Activated naive CD8-positive, alpha-beta T cell treated with anti-CD3 and anti-CD28 coated beads, Interleukin-2, amount 10 ng/mL, durations not matched to agents 7 days and 5 days (primary cell): ENCODE data around the gene KSR2. TPM values are rescaled to one million over a fixed set of nuclear protein-coding genes. Genes with fewer than 3 reads are reported as not detected.

Experiments
- ATAC-seq: fragments of 150-1000 bp; cut with Tn5 transposase; one replicate; pipeline ENCODE4 v1.10.0; 2021; ENCODE audit warnings: low read depth, moderate library complexity
- POLR2A ChIA-PET: fragments of 350-600 bp; sonication (Branson Sonifier 250); formaldehyde crosslinking; loops from one replicate; lab custom pipeline; 2021; ENCODE audit warnings: antibody characterized with exemption; lab: Charles Lee
- DNase-seq: peaks from one replicate; pipeline ENCODE4 v3.0.0; 2021
- H3K27ac Mint-ChIP-seq: one replicate; pipeline ENCODE4 v1.8.0; 2022; ENCODE audit warnings: mild to moderate bottlenecking, mixed read lengths
- H3K27me3 Mint-ChIP-seq: one replicate; pipeline ENCODE4 v1.8.0; 2022; ENCODE audit warnings: mild to moderate bottlenecking, moderate library complexity, mixed read lengths
- H3K36me3 Mint-ChIP-seq: one replicate; pipeline ENCODE4 v1.8.0; 2021; ENCODE audit warnings: mild to moderate bottlenecking, mixed read lengths
- H3K4me1 Mint-ChIP-seq: one replicate; pipeline ENCODE4 v1.8.0; 2021; ENCODE audit warnings: mixed read lengths
- H3K4me3 Mint-ChIP-seq: one replicate; pipeline ENCODE4 v1.8.0; 2022; ENCODE audit warnings: mild to moderate bottlenecking, moderate library complexity, mixed read lengths
- H3K9me3 Mint-ChIP-seq: one replicate; pipeline ENCODE4 v1.8.0; 2021; ENCODE audit warnings: mixed read lengths
- total RNA-seq, 2 experiments: library from RNA; stranded (reverse); gene quantifications; one replicate each; pipeline ENCODE4 v1.2.3, GENCODE V29; 2021

The KSR2 gene
- total RNA-seq, 2 experiments from 2014 or later, result not detected

DNA sequence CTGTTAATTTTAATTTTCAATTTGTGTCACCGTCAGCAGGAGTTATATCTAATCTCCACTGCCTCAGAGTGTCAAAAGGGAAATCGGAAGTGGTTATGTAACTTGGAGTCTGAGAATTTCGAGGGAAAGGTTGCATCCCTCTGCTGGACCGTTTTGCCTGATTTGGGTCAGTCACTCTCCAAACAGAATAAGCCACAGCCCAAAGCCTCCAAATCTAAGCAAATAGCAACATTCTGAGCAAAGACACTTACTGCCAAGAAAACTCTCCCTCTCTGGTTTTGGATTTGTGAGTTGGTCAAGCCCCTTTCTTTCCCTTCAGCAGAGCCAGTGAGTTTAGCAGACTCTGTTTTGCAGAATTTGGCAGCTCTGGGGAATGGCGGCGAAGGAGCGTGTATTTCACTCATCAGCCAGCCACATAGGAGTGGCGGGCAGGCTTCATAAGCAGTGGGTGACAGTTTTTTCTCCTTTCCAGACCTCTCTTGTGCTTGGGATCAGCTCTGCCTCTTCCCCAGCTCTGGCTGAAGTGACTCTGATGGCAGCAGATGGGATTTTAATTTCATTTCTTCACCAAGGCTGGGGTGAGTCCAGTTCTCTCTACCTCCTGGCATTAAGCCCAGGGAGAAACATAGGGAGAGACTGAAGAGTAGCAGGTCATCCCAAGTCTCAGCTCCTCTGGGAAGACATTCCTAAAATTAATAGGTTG lies 388.6 kb downstream of the KSR2 start:
- no peaks in the 10 kb centered on the region for H3K36me3 Mint-ChIP-seq
- H3K27me3 Mint-ChIP-seq, result no peaks in the 10 kb centered on the region
- ATAC-seq (no peak), DNase-seq (no peak)
- no peak overlapping the region for H3K27ac Mint-ChIP-seq
- no peaks in the 10 kb centered on the region for H3K4me1 Mint-ChIP-seq
- H3K4me3 Mint-ChIP-seq, result no peak overlapping the region
- H3K9me3 Mint-ChIP-seq, result no peaks in the 10 kb centered on the region
- POLR2A ChIA-PET, result no interaction called here

DNA sequence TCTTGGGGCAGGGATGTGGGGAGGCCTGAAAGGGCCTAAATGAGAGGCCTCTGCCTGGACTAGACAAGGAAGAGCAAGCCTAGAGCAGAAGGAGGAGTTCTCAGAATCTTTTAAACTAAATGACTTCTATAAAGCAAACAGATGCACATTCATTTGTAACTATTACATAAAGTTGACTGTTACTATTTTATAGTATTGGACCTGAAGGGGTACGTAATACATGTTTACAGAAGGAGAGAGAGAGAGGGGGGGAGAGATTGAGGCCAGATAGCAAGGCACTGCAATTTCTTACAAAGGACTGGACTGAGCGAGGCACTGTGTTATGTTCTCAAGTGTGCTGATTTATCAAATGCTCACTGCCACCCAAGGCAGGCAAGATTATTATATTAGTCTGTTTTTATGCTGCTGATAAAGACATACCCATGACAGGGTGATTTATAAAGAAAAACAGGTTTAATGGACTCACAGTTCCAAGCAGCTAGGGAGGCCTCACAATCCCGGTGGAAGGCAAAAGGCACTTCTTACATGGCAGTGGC lies 391.6 kb downstream of the KSR2 start:
- DNase-seq (no peak), ATAC-seq (no peak)
- Mint-ChIP-seq H3K4me3 (no peak overlapping the region), H3K9me3 (no peaks in the 10 kb centered on the region), H3K4me1 (no peaks in the 10 kb centered on the region), H3K27ac (no peak overlapping the region), H3K36me3 (no peaks in the 10 kb centered on the region), H3K27me3 (no peaks in the 10 kb centered on the region)
- POLR2A ChIA-PET, result no interaction called here

DNA sequence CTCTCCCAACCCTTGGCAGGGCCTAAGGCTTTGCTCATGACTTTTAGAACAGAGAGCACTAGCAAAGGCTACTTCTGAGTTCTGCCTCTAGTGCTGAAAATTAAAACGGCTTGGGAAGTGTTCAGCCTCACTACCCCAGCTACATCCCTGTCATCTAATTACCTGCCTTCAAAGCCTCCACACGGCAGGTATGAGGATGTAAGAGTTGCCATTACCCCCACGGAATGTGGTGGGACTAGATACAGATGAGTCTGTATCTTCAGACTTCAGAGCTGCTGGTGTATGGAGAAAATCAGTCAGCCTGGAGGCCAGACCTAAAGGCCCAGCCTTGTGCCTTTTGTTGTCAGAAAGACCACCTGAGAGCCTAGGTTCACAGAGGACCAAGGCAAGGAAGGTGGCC lies 392.7 kb downstream of the KSR2 start:
- no peak for ATAC-seq
- POLR2A ChIA-PET, result no interaction called here
- no peaks in the 10 kb centered on the region for H3K9me3 Mint-ChIP-seq

DNA sequence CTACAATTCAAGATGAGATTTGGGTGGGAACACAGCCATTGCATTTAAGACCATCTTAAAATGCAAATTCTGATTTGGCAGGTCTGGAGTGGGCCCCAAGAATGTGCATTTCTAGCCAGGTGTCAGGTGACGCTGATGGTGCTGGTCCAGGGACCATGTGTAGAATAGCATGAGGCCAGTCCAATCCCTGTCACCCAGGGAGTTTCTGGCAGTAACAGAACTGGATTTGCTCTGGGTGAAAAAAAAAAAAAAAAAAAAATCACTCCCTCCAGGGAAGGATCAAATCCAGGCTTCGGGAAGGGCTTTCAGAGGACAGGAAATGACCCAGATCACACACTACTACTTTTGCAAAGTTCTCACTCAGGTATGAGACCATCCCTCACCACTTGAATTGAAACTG lies 394.1 kb downstream of the KSR2 start:
- Mint-ChIP-seq H3K4me3 (no peak overlapping the region), H3K27me3 (no peaks in the 10 kb centered on the region), H3K27ac (no peak overlapping the region), H3K4me1 (no peaks in the 10 kb centered on the region), H3K9me3 (no peaks in the 10 kb centered on the region), H3K36me3 (no peaks in the 10 kb centered on the region)
- POLR2A ChIA-PET, result no interaction called here
- ATAC-seq, result no peak
- no peak for DNase-seq

More for the DNA sequence above, 392.7 kb downstream of the KSR2 start:
- Mint-ChIP-seq H3K36me3 (no peaks in the 10 kb centered on the region), H3K27me3 (no peaks in the 10 kb centered on the region), H3K27ac (no peak overlapping the region), H3K4me3 (no peak overlapping the region), H3K4me1 (no peaks in the 10 kb centered on the region)
- no peak for DNase-seq

DNA sequence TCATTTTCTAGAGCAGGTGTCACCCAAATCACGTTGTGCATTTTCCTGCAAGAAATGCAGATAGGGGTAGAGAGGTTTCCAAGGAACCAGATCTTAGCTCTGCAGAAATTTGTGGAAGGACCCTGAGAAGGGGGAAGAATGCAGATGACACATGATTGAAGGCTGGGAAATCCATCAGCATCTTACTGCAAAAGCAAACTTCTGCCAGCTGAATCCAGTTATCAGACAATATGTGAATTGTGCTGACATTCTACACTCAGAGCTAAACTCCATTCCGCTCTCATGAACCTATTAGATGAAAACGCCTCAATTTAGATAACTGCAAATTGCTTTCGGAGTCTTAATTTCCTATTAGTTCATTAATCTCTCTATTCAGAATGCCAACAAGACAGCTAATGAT lies 396.0 kb downstream of the KSR2 start:
- DNase-seq, result no peak
- H3K27me3 Mint-ChIP-seq, result no peaks in the 10 kb centered on the region
- ATAC-seq, result no peak
- H3K9me3 Mint-ChIP-seq, result no peaks in the 10 kb centered on the region
- no peak overlapping the region for H3K4me3 Mint-ChIP-seq
- H3K4me1 Mint-ChIP-seq, result no peaks in the 10 kb centered on the region
- H3K36me3 Mint-ChIP-seq, result no peaks in the 10 kb centered on the region
- H3K27ac Mint-ChIP-seq, result no peak overlapping the region
- POLR2A ChIA-PET, result no interaction called here

GRCh38 chr12:117571321-117571720 lies 397.5 kb downstream of the KSR2 start:
- no peaks in the 10 kb centered on the region for H3K27me3 Mint-ChIP-seq
- DNase-seq, result no peak
- no peaks in the 10 kb centered on the region for H3K4me1 Mint-ChIP-seq
- POLR2A ChIA-PET, result no interaction called here
- ATAC-seq, result no peak
- H3K36me3 Mint-ChIP-seq, result no peaks in the 10 kb centered on the region
- H3K27ac Mint-ChIP-seq, result no peak overlapping the region
- no peak overlapping the region for H3K4me3 Mint-ChIP-seq
- H3K9me3 Mint-ChIP-seq, result no peaks in the 10 kb centered on the region

DNA sequence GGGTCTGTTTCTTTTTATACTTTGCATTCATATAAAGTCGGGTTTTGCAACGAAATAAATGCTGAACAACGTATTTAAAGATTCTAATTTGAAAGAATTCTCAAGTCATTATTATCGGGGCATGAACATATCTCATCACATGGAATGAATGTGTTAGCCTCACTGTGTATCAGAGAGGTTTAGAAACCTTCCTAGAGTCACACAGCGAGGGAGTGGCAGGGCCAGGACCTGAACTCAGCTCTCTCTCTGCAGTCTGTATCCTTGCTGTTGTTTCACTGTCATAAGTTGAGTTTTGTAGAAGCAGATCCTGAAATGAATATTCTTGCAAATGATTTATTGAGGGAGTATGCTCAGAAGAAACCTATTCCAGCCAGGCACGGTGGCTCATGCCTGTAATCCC lies 398.2 kb downstream of the KSR2 start:
- Mint-ChIP-seq H3K4me1 (no peaks in the 10 kb centered on the region), H3K9me3 (no peaks in the 10 kb centered on the region), H3K36me3 (no peaks in the 10 kb centered on the region), H3K27ac (no peak overlapping the region), H3K4me3 (no peak overlapping the region), H3K27me3 (no peaks in the 10 kb centered on the region)
- POLR2A ChIA-PET, result no interaction called here
- no peak for DNase-seq
- no peak for ATAC-seq

- no peak overlapping the region for H3K27ac Mint-ChIP-seq
- H3K9me3 Mint-ChIP-seq, result no peaks in the 10 kb centered on the region
- DNase-seq (no peak), ATAC-seq (no peak)
- H3K4me1 Mint-ChIP-seq, result no peaks in the 10 kb centered on the region
- H3K36me3 Mint-ChIP-seq, result no peaks in the 10 kb centered on the region
- no peak overlapping the region for H3K4me3 Mint-ChIP-seq
- H3K27me3 Mint-ChIP-seq, result no peaks in the 10 kb centered on the region
- POLR2A ChIA-PET, result no interaction called here
Measured at GRCh38 chr12:117567644-117568216, 401.1 kb downstream of the KSR2 start.

GRCh38 chr12:117564881-117565280 lies 403.9 kb downstream of the KSR2 start:
- Mint-ChIP-seq H3K4me1 (no peaks in the 10 kb centered on the region), H3K4me3 (no peak overlapping the region), H3K27me3 (no peaks in the 10 kb centered on the region), H3K36me3 (no peaks in the 10 kb centered on the region), H3K9me3 (no peaks in the 10 kb centered on the region), H3K27ac (no peak overlapping the region)
- ATAC-seq (no peak), DNase-seq (no peak)
- POLR2A ChIA-PET, result no interaction called here

- H3K36me3 Mint-ChIP-seq, result no peaks in the 10 kb centered on the region
- H3K4me1 Mint-ChIP-seq, result no peaks in the 10 kb centered on the region
- DNase-seq (no peak), ATAC-seq (no peak)
- POLR2A ChIA-PET, result no interaction called here
- no peaks in the 10 kb centered on the region for H3K9me3 Mint-ChIP-seq
- H3K27me3 Mint-ChIP-seq, result no peaks in the 10 kb centered on the region
- H3K4me3 Mint-ChIP-seq, result no peak overlapping the region
- H3K27ac Mint-ChIP-seq, result no peak overlapping the region
Measured at GRCh38 chr12:117563706-117564105, 405.1 kb downstream of the KSR2 start.

- no peaks in the 10 kb centered on the region for H3K27me3 Mint-ChIP-seq
- POLR2A ChIA-PET, result no interaction called here
- H3K9me3 Mint-ChIP-seq, result no peaks in the 10 kb centered on the region
Measured at GRCh38 chr12:117563007-117563406, 405.8 kb downstream of the KSR2 start.

GRCh38 chr12:117561990-117562389 lies 406.8 kb downstream of the KSR2 start:
- Mint-ChIP-seq H3K9me3 (no peaks in the 10 kb centered on the region), H3K4me1 (no peaks in the 10 kb centered on the region), H3K27ac (no peak overlapping the region), H3K36me3 (no peaks in the 10 kb centered on the region), H3K4me3 (no peak overlapping the region), H3K27me3 (no peaks in the 10 kb centered on the region)
- POLR2A ChIA-PET, result no interaction called here
- ATAC-seq, result no peak
- no peak for DNase-seq

More at GRCh38 chr12:117563007-117563406, 405.8 kb downstream of the KSR2 start:
- H3K36me3 Mint-ChIP-seq, result no peaks in the 10 kb centered on the region
- ATAC-seq (no peak), DNase-seq (no peak)
- H3K4me3 Mint-ChIP-seq, result no peak overlapping the region
- H3K27ac Mint-ChIP-seq, result no peak overlapping the region
- H3K4me1 Mint-ChIP-seq, result no peaks in the 10 kb centered on the region

DNA sequence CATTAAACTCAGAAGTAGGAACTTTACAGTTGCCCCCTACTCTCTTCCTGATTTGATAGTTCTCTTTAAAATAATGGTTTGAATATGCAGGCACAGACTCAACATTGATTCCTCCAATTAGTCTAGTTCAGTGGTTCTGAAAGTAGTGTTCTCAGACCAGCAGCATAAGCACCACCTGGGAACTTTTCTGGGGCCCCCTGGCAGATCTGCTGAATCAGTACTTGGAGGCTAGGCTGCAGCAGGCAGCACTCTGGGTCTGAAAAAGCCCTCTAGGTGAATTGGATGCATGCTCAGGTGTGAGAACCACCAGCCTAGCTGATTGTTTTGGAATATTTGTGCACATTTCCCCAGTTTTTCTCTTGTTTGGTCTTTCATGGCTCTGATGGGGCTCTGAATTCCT lies 408.8 kb downstream of the KSR2 start:
- Mint-ChIP-seq H3K27ac (no peak overlapping the region), H3K4me1 (no peaks in the 10 kb centered on the region), H3K9me3 (peaks cover under 1% of the 10 kb centered on the region), H3K36me3 (no peaks in the 10 kb centered on the region), H3K4me3 (no peak overlapping the region), H3K27me3 (no peaks in the 10 kb centered on the region)
- ATAC-seq, result no peak
- DNase-seq, result no peak
- POLR2A ChIA-PET, result no interaction called here

GRCh38 chr12:117555889-117556288 lies 412.9 kb downstream of the KSR2 start:
- DNase-seq, result no peak
- H3K9me3 Mint-ChIP-seq, result peaks cover 5% of the 10 kb centered on the region
- POLR2A ChIA-PET, result no interaction called here
- no peaks in the 10 kb centered on the region for H3K27me3 Mint-ChIP-seq
- H3K4me3 Mint-ChIP-seq, result no peak overlapping the region
- ATAC-seq, result no peak
- H3K36me3 Mint-ChIP-seq, result no peaks in the 10 kb centered on the region
- H3K4me1 Mint-ChIP-seq, result no peaks in the 10 kb centered on the region
- no peak overlapping the region for H3K27ac Mint-ChIP-seq
